ENCODE measurements around the gene ITGA3.
"Not testable (repeated sequence)": the region's sequence is repeated elsewhere in the genome, so short reads cannot be mapped to it uniquely, and the experiment has no call there.

The ITGA3 gene

DNA sequence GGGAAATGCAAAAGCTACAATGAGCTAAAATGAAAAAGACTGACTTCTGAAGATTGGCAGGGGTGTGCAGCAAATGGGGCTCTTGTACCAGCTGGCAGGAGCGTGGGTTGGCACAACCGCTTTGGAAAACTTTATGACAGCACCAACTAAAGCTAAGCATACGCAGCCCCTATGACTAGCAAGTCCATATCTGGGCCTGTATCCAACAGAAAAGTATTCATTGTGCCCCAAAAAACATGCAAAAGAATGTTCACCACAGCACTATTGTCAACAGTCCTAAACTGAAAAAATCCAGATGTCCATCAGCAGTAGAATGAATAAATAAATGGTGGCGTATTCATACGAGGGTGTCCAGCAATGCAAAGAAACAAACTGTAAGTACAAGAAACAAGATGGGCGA lies 22.6 kb upstream of the ITGA3 start:
- in situ Hi-C loops (cut with MboI; ENCODE audit: low sequenced_read_pairs) = no loop called here

DNA sequence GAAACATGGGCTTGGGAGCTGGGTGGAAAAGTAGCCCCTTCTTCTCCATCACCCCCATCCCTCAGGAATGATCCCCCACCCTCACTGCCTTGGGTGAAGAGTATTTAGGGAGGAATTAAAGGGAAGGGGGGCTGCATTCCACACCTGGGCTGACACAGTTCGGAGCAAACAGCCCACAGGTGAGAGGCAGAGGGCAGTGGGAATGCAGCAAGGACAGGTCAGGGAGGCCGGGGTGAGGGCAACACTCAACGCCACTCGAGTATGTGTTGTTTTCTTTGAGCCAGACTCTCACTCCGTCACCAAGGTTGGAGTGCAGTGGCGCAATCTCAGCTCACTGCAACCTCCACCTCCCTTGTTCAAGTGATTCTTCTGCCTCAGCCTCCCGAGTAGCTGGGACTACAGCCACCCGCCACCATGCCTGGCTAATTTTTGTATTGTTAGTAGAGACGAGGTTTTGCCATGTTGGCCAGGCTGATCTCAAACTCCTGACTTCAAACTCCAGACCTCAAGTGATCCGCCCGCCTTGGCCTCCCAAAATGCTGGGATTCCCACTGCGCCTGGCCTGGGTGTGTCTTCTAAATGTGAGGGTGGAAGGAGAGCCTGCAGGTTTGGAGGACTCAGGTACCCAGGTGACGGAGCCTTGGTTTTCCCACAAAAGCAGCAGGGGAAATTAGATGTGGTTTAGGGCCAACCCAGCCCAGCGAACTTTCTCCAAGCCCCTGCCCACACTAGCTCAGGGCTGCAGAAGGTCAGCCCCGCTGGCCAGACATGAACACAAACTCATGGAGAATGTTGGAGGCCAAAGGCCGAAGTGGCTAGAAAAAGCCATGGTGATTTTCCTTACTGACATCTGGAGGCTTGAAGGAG lies 21.2 kb upstream of the ITGA3 start:
- in situ Hi-C loops (cut with MboI; ENCODE audit: low sequenced_read_pairs) = no loop called here

DNA sequence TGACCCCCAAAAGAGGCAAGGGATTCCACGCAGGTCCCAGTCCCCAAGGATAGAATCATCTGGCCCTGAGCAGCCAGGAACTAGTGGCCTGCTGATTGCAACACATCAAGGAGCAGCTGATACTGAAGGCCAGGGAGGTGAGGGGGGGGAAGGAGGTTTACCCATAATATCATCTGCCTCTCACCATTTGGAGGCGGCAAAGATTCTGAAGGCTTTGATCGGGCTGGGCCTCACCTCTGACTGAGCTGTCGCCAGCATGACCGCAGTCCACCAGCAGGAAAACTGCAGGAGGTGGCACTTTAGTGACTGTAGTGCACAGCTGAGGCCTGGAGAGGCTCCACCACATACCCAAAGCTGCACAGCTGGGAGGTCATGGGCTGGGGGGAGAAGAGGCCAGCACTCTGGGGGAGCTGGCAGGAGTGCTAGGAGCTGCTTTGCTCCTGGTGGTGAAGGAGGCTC lies 20.5 kb upstream of the ITGA3 start:
- in situ Hi-C loops (cut with MboI; ENCODE audit: low sequenced_read_pairs) = no loop called here

DNA sequence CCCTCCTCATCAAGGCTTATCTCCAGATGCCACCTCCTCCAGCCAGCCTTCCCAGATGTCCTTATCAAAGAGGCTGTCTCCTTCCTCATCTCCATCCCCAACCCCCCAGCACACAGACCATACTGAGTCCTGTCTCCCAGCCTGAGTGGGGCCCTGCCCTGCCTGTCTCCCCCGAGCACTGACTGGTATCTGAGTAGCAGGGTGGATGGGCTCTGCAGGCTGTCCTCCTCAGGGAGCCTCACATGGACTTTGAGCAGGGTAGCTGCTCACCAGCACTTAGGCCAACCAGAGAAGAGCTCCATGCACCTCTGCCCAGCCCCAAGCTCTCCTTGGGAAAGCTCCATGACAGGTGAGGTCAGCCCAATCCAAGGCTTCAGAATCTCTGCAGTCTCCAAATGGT lies 20.0 kb upstream of the ITGA3 start:
- in situ Hi-C loops (cut with MboI; ENCODE audit: low sequenced_read_pairs) = no loop called here

DNA sequence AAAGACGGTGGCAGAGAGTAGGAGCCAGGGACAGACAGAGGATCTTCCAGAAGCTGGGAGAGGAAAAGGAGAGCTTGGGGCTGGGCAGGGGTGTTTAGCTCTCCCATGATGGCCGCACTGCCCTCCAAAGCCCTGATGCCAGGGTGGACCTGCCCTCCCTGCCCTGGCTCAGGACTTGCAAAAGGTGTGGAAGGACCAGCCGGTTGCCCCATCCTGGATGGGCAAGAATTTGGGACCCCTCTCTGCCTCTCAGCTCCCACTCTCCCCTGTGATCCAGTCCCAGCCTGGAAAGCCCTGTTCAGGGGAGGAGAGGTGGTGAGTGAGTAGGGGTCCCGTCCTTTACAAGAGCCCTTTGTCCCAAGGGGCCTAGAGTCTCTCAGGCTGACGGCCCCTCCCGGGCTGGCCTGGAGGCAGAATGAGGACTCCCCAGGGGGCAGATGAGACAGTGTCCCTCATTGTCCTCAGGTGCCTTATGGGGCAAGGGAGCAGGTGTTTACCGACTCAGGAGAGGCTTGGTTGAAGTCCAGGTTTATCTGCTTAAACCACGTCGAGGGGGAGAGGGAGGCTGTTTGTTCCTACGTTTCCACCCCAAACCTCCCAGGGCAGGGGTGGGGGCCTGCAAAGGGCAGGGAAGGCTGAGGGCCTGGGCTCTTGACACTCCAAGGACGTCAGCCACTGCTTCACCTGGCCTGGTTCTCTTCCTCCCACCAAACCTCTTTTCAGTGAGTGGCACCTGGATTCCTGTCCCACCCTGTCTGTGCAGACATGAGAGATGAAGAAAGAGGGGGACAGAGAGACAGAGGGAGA lies 19.3 kb upstream of the ITGA3 start:
- in situ Hi-C loops (cut with MboI; ENCODE audit: low sequenced_read_pairs) = no loop called here

DNA sequence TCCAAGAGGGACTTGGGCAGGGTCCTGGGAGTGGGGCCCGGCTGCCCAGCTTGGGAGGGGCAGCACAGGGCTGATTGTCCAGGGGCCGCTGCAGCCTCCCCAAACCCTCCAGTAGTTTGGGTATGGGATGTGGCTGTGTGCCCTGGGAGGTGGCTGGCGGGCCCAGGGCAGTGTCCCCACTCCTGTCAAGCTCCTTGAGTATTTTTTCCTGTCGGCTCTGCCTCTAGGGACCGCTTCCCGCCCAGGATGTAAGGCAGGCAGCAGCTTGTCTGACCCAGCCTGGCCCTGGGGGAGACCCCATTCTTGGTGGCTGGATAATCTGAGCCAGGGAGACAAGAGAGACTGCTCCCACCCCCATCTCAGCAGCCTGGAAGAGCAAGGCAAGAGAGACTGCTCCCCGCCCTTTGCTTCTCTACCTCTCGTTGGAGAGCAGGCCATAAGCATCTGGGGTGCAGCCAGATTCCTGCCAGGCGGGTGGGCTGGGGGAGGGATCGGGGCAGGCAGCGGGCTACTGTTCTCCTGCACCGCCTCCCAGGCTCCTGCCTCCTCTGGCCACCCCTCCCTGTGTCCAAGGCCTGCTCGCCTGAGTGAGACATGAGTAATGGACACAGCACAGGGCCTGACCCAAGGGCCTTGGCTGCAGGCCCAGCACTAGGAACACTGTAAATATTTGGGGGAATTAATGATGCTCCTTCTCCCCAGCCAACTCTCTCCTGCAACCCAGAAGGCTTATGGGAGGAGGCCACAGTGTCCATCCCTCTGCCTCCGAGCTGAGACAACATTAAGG lies 18.4 kb upstream of the ITGA3 start:
- in situ Hi-C loops (cut with MboI; ENCODE audit: low sequenced_read_pairs) = no loop called here

DNA sequence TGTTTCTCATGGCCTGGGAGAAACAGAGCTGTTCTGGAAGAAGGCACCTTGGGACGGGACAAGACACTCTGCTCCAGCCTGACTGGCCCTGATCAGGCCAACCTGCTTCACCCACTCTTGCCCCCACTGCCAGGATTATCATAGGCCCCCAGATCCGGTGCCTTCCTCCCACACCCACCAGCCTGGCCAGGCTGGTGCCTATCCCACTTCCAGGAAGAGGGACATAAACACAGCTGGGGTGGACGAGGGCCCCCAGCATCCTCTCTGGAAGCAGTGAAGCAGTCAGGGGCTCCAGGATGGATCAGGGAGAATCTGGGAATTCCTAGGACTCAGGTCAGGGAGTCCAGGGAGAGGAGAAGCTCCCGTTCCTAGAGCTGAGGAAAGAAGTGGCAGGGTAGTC lies 16.9 kb upstream of the ITGA3 start:
- in situ Hi-C loops (cut with MboI; ENCODE audit: low sequenced_read_pairs) = no loop called here

DNA sequence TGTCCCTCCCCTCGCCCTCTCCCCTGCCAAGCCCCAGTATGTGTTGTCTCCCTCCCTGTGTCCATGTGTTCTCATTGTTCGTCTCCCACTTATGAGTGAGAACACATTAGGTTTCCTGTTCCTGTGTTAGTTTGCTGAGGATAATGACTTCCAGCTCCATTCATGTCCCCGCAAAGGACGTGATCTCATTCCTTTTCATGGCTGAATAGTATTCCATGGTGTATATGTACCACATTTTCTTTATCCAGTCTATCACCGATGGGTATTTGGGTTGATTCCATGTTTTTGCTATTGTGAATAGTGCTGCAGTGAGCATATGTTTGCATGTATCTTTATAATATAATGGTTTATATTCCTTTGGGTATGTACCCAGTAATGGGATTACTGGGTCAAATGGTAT lies 15.4 kb upstream of the ITGA3 start:
- in situ Hi-C loops (cut with MboI; ENCODE audit: low sequenced_read_pairs) = not testable (repeated sequence)

DNA sequence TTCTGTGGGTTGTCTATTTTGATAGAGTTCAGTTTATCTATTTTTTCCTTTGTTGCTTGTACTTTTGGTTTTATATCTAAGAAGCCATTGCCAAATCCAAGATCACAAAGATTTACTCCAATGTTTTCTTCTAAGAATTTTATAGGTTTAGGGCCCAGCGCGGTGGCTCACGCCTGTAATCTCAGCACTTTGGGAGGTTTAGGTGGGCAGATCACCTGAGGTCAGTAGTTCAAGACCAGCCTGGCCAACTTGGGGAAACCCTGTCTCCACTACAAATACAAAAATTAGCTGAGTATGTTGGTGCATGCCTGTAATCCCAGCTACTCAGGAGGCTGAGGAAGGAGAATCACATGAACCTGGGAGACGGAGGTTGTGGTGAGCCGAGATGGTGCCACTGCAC lies 13.7 kb upstream of the ITGA3 start:
- in situ Hi-C loops (cut with MboI; ENCODE audit: low sequenced_read_pairs) = no loop called here

DNA sequence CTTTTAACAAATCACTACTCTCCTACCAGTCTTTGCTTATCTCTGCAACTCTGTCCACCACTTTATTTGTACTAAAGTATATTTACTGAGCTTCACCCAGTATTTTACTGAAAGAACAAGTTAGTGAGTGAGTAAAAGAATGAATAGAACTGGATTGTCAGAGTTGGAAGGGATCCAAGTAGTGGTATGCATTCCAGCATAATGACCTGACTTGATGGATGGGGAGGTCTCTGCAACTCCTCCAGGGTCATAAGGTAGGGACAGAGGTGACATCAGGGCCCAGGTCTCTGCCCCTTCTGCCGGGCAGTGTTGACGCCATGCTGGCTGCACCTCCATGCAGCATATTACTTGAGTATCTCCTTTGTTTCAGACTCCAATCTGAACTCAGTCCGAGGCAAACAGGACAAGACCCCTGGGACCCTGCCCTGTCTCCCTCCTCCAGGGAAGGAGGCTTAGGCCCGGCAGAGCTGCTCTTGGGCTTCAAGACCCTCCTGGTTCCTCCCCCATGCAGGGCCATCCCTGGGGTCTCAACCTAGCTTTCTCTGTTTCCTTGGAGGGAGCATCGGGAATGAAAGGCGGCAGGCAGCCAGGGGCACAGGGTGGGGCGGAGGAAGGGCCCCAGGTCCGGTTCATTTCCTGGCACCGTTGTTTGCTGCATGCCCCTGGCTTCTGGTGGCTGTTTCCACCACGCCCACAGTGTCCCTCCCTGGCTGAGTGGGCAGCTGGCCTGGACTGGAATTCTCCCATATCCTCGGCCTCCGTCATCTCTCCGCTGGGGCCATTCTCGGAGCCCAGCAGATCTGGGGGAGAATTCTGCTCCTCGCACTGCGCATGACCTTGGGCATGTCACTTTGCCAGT lies 12.4 kb upstream of the ITGA3 start:
- in situ Hi-C loops (cut with MboI; ENCODE audit: low sequenced_read_pairs) = no loop called here

DNA sequence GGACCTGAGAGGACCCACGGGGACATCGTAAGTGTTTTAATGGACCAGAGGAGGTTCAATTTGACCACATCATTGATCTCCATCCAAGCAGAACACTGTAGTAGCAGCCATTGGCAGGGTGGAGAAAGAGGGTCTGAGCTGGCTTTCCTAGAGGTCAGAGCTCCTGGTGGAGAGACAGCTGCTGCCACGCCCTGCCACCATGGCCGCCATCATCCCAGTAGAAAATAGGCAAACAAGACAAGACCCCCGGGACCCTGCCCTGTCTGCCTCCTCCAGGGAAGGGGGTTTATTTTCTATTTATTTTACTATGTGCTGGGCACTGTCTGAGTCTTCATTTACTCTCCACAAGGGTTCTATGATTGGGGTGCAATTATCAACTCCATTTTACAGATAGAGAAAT lies 11.4 kb upstream of the ITGA3 start:
- in situ Hi-C loops (cut with MboI; ENCODE audit: low sequenced_read_pairs) = no loop called here

DNA sequence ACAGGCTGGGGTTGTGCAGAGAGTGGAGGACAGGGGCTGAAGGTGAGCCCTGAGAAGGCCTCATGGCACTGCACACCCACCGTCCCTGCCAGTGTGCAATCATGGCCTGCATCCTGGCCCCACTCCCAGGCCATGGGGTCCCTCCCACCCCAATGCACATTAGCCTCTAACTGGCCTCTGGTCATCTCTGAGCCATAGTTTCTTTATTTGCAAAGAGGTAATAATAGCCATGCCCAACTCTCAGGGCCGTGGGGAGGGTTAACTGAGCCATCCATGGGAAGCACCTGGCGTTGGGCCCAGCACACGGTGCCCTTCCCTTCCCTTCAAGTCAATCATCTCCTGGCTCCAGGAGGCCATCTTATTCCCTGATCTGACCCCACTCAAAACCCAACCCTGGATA lies 10.8 kb upstream of the ITGA3 start:
- in situ Hi-C loops (cut with MboI; ENCODE audit: low sequenced_read_pairs) = no loop called here

DNA sequence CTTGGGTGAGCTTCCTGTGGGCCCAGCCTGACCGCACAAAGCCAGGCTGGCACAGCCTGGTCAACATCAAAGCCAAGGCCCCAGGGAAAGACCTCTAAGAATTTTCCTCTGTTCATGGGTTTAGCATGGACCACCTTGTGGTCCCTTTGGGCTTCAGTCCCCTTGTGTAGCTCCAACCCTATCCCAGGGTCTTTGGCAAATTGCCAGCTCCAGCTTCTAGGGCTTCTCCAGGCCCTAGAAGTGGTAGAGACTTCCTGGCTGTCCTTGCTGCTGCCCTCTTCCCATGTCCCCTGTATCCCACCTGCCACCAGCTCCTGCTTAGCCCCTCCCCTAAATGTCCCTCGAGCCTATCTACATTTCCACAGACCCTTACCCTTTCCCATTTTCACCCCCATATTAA lies 9.7 kb upstream of the ITGA3 start:
- in situ Hi-C loops (cut with MboI; ENCODE audit: low sequenced_read_pairs) = no loop called here

DNA sequence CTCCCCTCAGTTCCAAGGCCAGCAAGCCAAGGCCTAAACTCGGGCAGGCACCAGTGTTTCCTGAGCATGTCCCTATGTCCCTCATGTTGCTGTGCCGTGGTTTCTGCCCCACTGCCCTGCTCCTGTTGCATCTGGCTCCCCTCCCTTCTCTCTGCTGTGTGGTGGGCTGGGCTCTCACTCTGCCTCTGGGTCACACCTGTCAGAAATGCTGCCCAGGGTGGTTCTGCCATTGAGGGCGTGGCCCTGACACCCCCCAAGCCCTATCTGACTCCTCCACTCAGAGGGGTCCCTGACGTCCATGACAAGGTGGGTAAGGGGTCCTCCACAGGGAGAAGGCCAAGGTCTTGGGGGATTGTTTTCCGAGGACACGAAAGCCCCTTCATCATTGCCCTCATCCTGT lies 9.2 kb upstream of the ITGA3 start:
- in situ Hi-C loops (cut with MboI; ENCODE audit: low sequenced_read_pairs) = no loop called here

DNA sequence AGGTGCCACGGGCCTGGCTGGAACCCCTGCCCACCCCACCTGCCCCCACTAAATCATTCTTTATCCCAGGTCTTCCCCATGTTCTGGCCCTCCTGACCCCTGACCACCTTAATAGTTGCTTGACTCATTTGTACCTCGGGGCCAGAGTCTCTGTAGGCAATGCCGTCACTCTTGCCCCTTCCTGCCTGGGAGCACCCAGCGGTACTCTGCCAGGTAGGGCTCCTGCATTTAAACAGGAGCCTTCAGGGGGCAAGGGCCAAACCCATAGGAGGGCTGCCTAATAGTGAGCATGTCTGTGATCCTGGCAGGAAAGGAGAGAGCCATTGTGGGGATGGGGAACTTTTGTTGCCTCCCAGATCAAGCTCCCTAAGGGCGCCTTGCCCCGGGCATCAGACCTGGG lies 8.8 kb upstream of the ITGA3 start:
- in situ Hi-C loops (cut with MboI; ENCODE audit: low sequenced_read_pairs) = no loop called here

DNA sequence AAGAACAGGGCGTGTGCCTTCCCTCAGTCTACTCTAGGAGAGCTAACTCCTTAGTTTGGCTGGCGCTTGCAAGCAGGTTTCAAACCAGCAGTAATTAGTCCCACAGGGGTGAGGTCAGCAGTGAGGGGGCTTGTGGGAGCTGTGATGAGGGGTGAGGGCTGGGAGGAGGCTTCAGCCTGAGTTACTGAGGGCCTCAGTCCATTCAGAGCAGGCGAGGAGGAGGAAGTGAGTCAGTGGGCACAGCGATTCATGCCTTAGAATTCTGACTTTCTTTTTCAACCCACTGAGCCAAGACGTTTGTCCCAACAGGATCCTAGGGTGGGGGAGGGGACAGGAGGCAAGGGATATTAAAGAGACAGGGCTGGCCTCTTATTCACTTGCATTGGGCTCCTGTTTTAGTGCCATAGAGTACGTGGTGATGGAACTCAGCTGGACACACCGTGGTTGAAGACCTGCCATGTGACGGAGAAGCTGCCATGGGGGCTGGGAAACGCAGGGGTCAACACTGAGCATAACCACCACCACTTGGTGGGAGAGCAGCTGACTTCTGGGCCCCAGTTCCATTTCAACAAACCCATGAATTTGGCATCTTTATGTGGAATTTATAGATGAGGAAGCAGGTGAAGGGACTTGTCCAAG lies 8.3 kb upstream of the ITGA3 start:
- in situ Hi-C loops (cut with MboI; ENCODE audit: low sequenced_read_pairs) = no loop called here

DNA sequence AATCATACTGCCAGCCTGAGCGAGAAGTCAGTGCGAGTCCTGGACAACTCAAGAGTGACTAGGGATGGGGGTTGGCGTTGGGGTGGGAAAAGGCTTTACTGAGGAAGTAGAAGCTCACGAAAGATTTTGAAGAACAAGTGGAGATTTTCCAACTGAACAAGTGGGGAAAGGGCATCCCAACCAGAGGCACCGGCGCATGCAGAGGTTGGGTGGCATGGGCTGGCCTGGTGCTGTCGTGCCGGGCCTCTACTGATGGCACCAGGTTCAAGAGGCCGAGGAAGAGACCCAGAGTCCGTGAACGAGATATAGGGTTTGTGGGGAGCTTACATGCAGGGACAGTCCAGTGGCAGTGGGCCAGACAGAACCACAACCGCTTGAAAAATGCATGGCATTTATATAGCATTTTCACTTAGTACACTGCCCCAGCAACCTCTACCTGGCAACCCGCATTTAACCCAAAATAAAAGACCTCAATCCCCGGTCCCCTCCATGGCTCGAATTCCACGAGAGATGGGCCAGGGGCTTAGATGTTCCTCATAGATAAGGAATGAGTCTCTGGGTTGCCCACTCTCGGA lies 7.7 kb upstream of the ITGA3 start:
- in situ Hi-C loops (cut with MboI; ENCODE audit: low sequenced_read_pairs) = no loop called here

DNA sequence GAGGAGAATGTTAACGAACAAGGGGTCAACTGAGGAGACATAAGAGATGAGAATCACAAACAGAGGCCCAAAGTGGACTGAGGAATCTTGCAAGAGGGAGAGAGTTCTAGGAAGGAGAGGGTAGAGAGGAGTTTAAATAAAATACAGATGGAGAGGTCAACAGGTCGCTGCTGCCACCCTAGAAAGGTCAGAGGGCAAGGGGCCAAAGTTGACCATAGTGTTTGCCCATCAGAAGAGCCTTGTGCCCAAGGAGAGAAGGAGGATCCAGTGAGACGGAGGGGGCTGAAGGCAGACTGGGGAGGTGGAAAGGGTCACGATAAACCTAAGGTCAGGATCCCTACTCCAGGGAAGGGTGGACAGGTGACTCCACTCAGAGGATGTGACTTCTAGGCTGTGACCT lies 6.9 kb upstream of the ITGA3 start:
- in situ Hi-C loops (cut with MboI; ENCODE audit: low sequenced_read_pairs) = no loop called here

DNA sequence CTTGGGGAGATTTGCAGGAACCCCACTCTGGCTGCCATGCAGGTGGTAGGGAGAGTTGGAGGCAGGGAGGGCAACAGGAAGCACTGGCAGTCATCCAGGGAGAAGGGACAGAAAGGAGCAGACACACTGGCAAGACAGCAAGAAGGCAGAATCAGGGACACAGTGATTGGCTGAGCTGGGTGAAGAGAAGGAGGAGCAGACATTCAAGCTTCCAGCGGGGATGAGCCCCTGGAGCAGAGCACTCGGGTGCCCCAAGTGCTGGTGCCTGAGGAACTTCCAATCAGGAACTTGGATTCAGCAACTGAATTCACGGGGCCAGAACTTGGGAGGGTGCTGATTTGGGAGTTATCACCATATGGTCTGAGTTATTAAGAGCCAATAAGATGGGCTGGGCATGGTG lies 6.3 kb upstream of the ITGA3 start:
- in situ Hi-C loops (cut with MboI; ENCODE audit: low sequenced_read_pairs) = no loop called here

All from HL-60/S4 treated with phorbol 12-myristate 13-acetate at 8.2 ng/mL for 4 days and 3 days (cell line).